Panc1 (cell line): Measurements from ENCODE around the gene ABHD14A. TPM values are rescaled to one million over a fixed set of nuclear protein-coding genes. Genes with fewer than 3 reads are reported as not detected.

Source experiments
- ATAC-seq: fragments of 200-7000 bp; cut with Tn5 transposase; 2 replicates; pipeline ENCODE4 v1.9.1; 2020; ENCODE audit warnings: mild to moderate bottlenecking, moderate library complexity
- BruUV-seq: library from RNA; stranded (reverse); fragments of 400-500 nt; replicated peaks from 2 replicates; lab custom pipeline; 2021; lab: Mats Ljungman, UMichigan
- CTCF ChIA-PET: fragments of 300-600 bp; sonication (Branson Sonifier 250); formaldehyde crosslinking; loops from one replicate; lab custom pipeline; 2022; ENCODE audit warnings: antibody characterized with exemption; lab: Charles Lee
- POLR2A ChIA-PET: fragments of 300-600 bp; sonication (Branson Sonifier 250); formaldehyde crosslinking; loops from one replicate; lab custom pipeline; 2022; ENCODE audit warnings: antibody characterized with exemption; lab: Charles Lee
- DNase-seq: peaks from one replicate; pipeline ENCODE4 v3.0.0-alpha.2; 2010; ENCODE audit warnings: low read depth, low spot score
- H3K27ac ChIP-seq: 2 replicates; pipeline ENCODE4 v1.5.1; 2011; ENCODE audit warnings: mild to moderate bottlenecking, low read length, inconsistent platforms
- H3K27me3 ChIP-seq: fragments of 200-500 bp; sonication (Bioruptor generic); 2 replicates; pipeline ENCODE4 v1.6.0; 2014; ENCODE audit warnings: low read length, inconsistent platforms; ENCODE audit not compliant: control insufficient read depth, insufficient read depth
- H3K36me3 ChIP-seq: fragments of 200-500 bp; sonication (Bioruptor generic); 2 replicates; pipeline ENCODE4 v1.5.1; 2014; ENCODE audit warnings: inconsistent platforms, mild to moderate bottlenecking, low read length, moderate library complexity; ENCODE audit not compliant: control insufficient read depth, insufficient read depth
- H3K4me1 ChIP-seq: 2 replicates; pipeline ENCODE4 v1.5.1; 2011; ENCODE audit warnings: inconsistent platforms, mild to moderate bottlenecking, low read length, moderate library complexity; ENCODE audit not compliant: control insufficient read depth, insufficient read depth
- H3K4me3 ChIP-seq, 2 experiments: 2 replicates each; pipeline ENCODE4 v1.5.1; 2011 to 2012; ENCODE audit warnings: low read depth in 2 of 2, low read length in 2 of 2, mild to moderate bottlenecking in 2 of 2, inconsistent platforms in 1 of 2, moderate library complexity in 1 of 2
- H3K9me3 ChIP-seq: fragments of 200-500 bp; sonication (Bioruptor generic); 2 replicates; pipeline ENCODE4 v1.5.1; 2014; ENCODE audit warnings: low read depth, mild to moderate bottlenecking, inconsistent platforms, low read length, moderate library complexity; ENCODE audit not compliant: control insufficient read depth, insufficient read depth
- POLR2AphosphoS5 ChIP-seq: IDR thresholded peaks from 2 replicates; pipeline ENCODE4 v1.6.1; 2012; ENCODE audit warnings: mild to moderate bottlenecking, low read depth, low read length, moderate library complexity
- SIN3A ChIP-seq: IDR thresholded peaks from 2 replicates; pipeline ENCODE4 v1.6.1; 2012; ENCODE audit warnings: low read depth, mild to moderate bottlenecking, low read length, moderate library complexity, borderline replicate concordance; ENCODE audit not compliant: insufficient read depth
- TCF7L2 ChIP-seq: IDR thresholded peaks from 2 replicates; pipeline ENCODE4 v1.6.1; 2011; ENCODE audit warnings: mild to moderate bottlenecking, low read depth, low read length, inconsistent platforms
- in situ Hi-C: cut with HindIII; loops from 2 replicates; pipeline ENCODE4 v1.10.0; 2016; ENCODE audit warnings: low sequenced_read_pairs, low pct_unique_long_range_greater_than_20kb
- intact Hi-C: fragments of 100-400 bp; cut with micrococcal nuclease; formaldehyde crosslinking; loops from one replicate; pipeline ENCODE4 v1.10.0; 2022; ENCODE audit not compliant: unreplicated experiment
- total RNA-seq: library from RNA; stranded (reverse); gene quantifications from one replicate; pipeline ENCODE4 v1.2.1, GENCODE V29; 2021; ENCODE audit not compliant: unreplicated experiment
- TF ChIP-seq, protein P1 (sequence below): fragments of 450-650 bp; IDR thresholded peaks from 2 replicates; pipeline ENCODE4 v1.5.1; 2017; ENCODE audit warnings: mild to moderate bottlenecking
- TF ChIP-seq, protein P2 (sequence below), 2 experiments: IDR thresholded peaks; 2 replicates each; pipeline ENCODE4 v1.6.1; 2011 to 2012; ENCODE audit warnings: low read depth in 2 of 2, control low read depth in 1 of 2, low read length in 1 of 2, mild to moderate bottlenecking in 1 of 2, moderate library complexity in 1 of 2; ENCODE audit not compliant: insufficient read depth in 1 of 2

Gene ABHD14A
- total RNA-seq, 1 experiment from 2014 or later: 11.3 TPM

DNA sequence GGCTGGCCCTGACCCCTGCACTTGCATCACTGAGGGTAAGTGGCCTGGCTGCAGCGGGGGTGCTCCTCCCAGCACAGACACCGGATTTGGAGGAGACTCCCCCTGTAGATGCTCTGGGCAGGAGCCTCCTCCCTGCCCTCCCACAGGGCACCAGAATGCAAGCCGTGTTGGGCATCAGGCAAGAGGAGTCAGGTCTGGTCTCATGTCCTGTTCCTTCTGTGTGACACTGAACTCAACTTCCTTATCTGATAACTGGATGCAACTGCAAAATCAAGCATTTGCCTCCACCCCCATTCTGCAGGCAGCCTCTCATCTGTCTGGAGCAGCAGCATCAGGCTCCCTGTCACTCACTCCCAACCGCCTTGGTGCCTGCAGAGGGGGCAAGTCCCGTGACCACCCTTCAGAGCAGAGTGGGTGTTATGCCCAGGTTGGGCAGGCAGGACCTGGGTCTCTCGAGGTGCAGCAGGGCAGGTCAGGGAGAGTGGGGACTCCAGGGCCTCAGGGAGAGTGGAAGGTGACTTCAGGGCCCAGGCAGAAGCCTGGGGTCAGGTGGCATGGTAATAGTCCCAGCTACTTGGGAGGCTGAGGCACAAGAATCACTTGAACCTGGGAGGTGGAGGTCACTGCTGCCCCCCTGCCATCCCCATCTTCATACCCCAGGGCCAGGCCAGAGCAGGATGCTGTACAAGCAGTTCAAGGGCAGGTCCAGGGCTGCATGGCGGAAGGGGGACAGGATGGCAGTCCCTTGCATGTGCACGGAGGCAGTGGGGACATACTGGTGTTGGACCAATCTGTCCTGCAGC lies 31.4 kb downstream of the ABHD14A start:
- in situ Hi-C loops: no loop called here
- H3K36me3 ChIP-seq: no peaks in the 10 kb centered on the region
- no peaks in the 10 kb centered on the region for H3K9me3 ChIP-seq
- TF ChIP-seq POLR2AphosphoS5: no peak
- TF ChIP-seq, protein P1, sequence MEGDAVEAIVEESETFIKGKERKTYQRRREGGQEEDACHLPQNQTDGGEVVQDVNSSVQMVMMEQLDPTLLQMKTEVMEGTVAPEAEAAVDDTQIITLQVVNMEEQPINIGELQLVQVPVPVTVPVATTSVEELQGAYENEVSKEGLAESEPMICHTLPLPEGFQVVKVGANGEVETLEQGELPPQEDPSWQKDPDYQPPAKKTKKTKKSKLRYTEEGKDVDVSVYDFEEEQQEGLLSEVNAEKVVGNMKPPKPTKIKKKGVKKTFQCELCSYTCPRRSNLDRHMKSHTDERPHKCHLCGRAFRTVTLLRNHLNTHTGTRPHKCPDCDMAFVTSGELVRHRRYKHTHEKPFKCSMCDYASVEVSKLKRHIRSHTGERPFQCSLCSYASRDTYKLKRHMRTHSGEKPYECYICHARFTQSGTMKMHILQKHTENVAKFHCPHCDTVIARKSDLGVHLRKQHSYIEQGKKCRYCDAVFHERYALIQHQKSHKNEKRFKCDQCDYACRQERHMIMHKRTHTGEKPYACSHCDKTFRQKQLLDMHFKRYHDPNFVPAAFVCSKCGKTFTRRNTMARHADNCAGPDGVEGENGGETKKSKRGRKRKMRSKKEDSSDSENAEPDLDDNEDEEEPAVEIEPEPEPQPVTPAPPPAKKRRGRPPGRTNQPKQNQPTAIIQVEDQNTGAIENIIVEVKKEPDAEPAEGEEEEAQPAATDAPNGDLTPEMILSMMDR: no peak
- no peak for TF ChIP-seq TCF7L2
- TF ChIP-seq SIN3A: no peak
- TF ChIP-seq, protein P2, sequence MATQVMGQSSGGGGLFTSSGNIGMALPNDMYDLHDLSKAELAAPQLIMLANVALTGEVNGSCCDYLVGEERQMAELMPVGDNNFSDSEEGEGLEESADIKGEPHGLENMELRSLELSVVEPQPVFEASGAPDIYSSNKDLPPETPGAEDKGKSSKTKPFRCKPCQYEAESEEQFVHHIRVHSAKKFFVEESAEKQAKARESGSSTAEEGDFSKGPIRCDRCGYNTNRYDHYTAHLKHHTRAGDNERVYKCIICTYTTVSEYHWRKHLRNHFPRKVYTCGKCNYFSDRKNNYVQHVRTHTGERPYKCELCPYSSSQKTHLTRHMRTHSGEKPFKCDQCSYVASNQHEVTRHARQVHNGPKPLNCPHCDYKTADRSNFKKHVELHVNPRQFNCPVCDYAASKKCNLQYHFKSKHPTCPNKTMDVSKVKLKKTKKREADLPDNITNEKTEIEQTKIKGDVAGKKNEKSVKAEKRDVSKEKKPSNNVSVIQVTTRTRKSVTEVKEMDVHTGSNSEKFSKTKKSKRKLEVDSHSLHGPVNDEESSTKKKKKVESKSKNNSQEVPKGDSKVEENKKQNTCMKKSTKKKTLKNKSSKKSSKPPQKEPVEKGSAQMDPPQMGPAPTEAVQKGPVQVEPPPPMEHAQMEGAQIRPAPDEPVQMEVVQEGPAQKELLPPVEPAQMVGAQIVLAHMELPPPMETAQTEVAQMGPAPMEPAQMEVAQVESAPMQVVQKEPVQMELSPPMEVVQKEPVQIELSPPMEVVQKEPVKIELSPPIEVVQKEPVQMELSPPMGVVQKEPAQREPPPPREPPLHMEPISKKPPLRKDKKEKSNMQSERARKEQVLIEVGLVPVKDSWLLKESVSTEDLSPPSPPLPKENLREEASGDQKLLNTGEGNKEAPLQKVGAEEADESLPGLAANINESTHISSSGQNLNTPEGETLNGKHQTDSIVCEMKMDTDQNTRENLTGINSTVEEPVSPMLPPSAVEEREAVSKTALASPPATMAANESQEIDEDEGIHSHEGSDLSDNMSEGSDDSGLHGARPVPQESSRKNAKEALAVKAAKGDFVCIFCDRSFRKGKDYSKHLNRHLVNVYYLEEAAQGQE (IDR thresholded peaks at IDR 0.05; ENCODE audit: insufficient read depth in 1 of 2, low read depth in 2 of 2, low read length in 1 of 2): no peak
- ATAC-seq (no peak), DNase-seq (no peak)
- H3K4me3 ChIP-seq: no peak overlapping the region
- ChIA-PET POLR2A (no interaction called here), CTCF (no interaction called here)
- H3K4me1 ChIP-seq: no peaks in the 10 kb centered on the region; the same call in 1 of the 2 replicates
- intact Hi-C loops: loop anchor here (10.0 kb wide), 1 partner anchor 49 kb away; the partner anchor contains the start of gene DUSP7
- H3K27me3 ChIP-seq: no peaks in the 10 kb centered on the region
- H3K27ac ChIP-seq: no peak overlapping the region
- no TSS peak for BruUV-seq

DNA sequence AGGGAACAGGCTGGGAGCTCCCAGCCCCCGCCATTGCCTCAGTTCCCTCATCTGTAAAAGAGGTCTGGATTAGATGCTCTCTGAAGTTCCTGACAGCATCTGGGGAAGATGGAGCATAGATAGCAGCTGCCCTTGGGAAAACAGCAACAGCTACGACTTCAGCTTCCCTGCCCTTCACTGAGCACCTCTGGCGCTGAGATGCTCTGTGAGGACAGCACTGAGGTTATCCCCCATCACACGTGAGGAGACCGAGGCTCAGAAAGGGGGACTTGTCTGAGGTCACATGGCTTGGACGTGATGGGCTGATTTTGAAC lies 31.9 kb downstream of the ABHD14A start:
- Histone ChIP-seq H3K4me3 (no peak overlapping the region), H3K9me3 (no peaks in the 10 kb centered on the region), H3K36me3 (no peaks in the 10 kb centered on the region), H3K4me1 (no peaks in the 10 kb centered on the region; the same call in 1 of the 2 replicates), H3K27me3 (no peaks in the 10 kb centered on the region), H3K27ac (no peak overlapping the region)
- TF ChIP-seq, protein P1: no peak
- TF ChIP-seq POLR2AphosphoS5: no peak
- TF ChIP-seq, protein P2 (IDR thresholded peaks at IDR 0.05; ENCODE audit: insufficient read depth in 1 of 2, low read depth in 2 of 2, low read length in 1 of 2): no peak
- no peak for TF ChIP-seq TCF7L2
- TF ChIP-seq SIN3A: no peak
- no peak for DNase-seq
- ChIA-PET POLR2A (no interaction called here), CTCF (no interaction called here)
- no peak for ATAC-seq
- in situ Hi-C loops: no loop called here
- no TSS peak for BruUV-seq
- intact Hi-C loops: loop anchor here (10.0 kb wide), 1 partner anchor 48 kb away; the partner anchor contains the start of gene DUSP7
